ENCODE measurements around the gene ALG12.
"Not testable (repeated sequence)": the region's sequence is repeated elsewhere in the genome, so short reads cannot be mapped to it uniquely, and the experiment has no call there.

The ALG12 gene

GRCh38 chr22:49948116-49948957 lies 30.1 kb upstream of the ALG12 start:
- TF ChIP-seq POLR2AphosphoS5 (IDR thresholded peaks at IDR 0.05; ENCODE audit: low read depth, low read length) (no peak), POLR2A (IDR thresholded peaks at IDR 0.05; ENCODE audit: low read depth, low read length) (no peak), PAX5 (IDR thresholded peaks at IDR 0.05; ENCODE audit: insufficient read depth, low read length, severe bottlenecking) (no peak), TAF1 (IDR thresholded peaks at IDR 0.05; ENCODE audit: low read depth, low read length) (no peak), SPI1 (IDR thresholded peaks at IDR 0.05; ENCODE audit: low read depth, low read length) (no peak), POU2F2 (IDR thresholded peaks at IDR 0.05; ENCODE audit: low read depth, low read length) (no peak)
- DNase-seq (ENCODE audit: insufficient read length, low spot score) (no peak), FAIRE-seq (no peak)

GRCh38 chr22:49947296-49947622 lies 29.0 kb upstream of the ALG12 start:
- DNase-seq (ENCODE audit: insufficient read length, low spot score) (no peak), FAIRE-seq (no peak)
- TF ChIP-seq POLR2A (IDR thresholded peaks at IDR 0.05; ENCODE audit: low read depth, low read length) (no peak), POLR2AphosphoS5 (IDR thresholded peaks at IDR 0.05; ENCODE audit: low read depth, low read length) (no peak), PAX5 (IDR thresholded peaks at IDR 0.05; ENCODE audit: insufficient read depth, low read length, severe bottlenecking) (no peak), SPI1 (IDR thresholded peaks at IDR 0.05; ENCODE audit: low read depth, low read length) (no peak)

GRCh38 chr22:49946612-49947295 lies 28.5 kb upstream of the ALG12 start:
- TF ChIP-seq PAX5 (IDR thresholded peaks at IDR 0.05; ENCODE audit: insufficient read depth, low read length, severe bottlenecking) (no peak), POLR2A (IDR thresholded peaks at IDR 0.05; ENCODE audit: low read depth, low read length) (no peak)
- FAIRE-seq = no peak

GRCh38 chr22:49945042-49945794 lies 27.0 kb upstream of the ALG12 start:
- not testable (repeated sequence) for FAIRE-seq; DNase-seq (ENCODE audit: insufficient read length, low spot score)

More at GRCh38 chr22:49946612-49947295, 28.5 kb upstream of the ALG12 start:
- DNase-seq (ENCODE audit: insufficient read length, low spot score) = no peak

- FAIRE-seq (no peak), DNase-seq (ENCODE audit: insufficient read length, low spot score) (no peak)
- TF ChIP-seq POU2F2 (IDR thresholded peaks at IDR 0.05; ENCODE audit: low read depth, low read length) (no peak), POLR2AphosphoS5 (IDR thresholded peaks at IDR 0.05; ENCODE audit: low read depth, low read length) (no peak), PAX5 (IDR thresholded peaks at IDR 0.05; ENCODE audit: insufficient read depth, low read length, severe bottlenecking) (no peak), TAF1 (IDR thresholded peaks at IDR 0.05; ENCODE audit: low read depth, low read length) (no peak), POLR2A (IDR thresholded peaks at IDR 0.05; ENCODE audit: low read depth, low read length) (no peak), SPI1 (IDR thresholded peaks at IDR 0.05; ENCODE audit: low read depth, low read length) (no peak)
Observed at GRCh38 chr22:49944399-49944891, 26.2 kb upstream of the ALG12 start.

GRCh38 chr22:49943771-49944398 lies 25.6 kb upstream of the ALG12 start:
- no peak for FAIRE-seq
- no peak for DNase-seq (ENCODE audit: insufficient read length, low spot score)
- TF ChIP-seq TAF1 (IDR thresholded peaks at IDR 0.05; ENCODE audit: low read depth, low read length) (no peak), POLR2AphosphoS5 (IDR thresholded peaks at IDR 0.05; ENCODE audit: low read depth, low read length) (no peak), POLR2A (IDR thresholded peaks at IDR 0.05; ENCODE audit: low read depth, low read length) (no peak), SPI1 (IDR thresholded peaks at IDR 0.05; ENCODE audit: low read depth, low read length) (no peak), POU2F2 (IDR thresholded peaks at IDR 0.05; ENCODE audit: low read depth, low read length) (no peak), PAX5 (IDR thresholded peaks at IDR 0.05; ENCODE audit: insufficient read depth, low read length, severe bottlenecking) (no peak)

GRCh38 chr22:49943405-49943765 lies 25.1 kb upstream of the ALG12 start:
- FAIRE-seq (no peak), DNase-seq (ENCODE audit: insufficient read length, low spot score) (no peak)
- TF ChIP-seq TAF1 (IDR thresholded peaks at IDR 0.05; ENCODE audit: low read depth, low read length) (no peak), POLR2AphosphoS5 (IDR thresholded peaks at IDR 0.05; ENCODE audit: low read depth, low read length) (no peak), POLR2A (IDR thresholded peaks at IDR 0.05; ENCODE audit: low read depth, low read length) (no peak), SPI1 (IDR thresholded peaks at IDR 0.05; ENCODE audit: low read depth, low read length) (no peak), POU2F2 (IDR thresholded peaks at IDR 0.05; ENCODE audit: low read depth, low read length) (no peak), PAX5 (IDR thresholded peaks at IDR 0.05; ENCODE audit: insufficient read depth, low read length, severe bottlenecking) (no peak)

- no peak for TF ChIP-seq PAX5 (IDR thresholded peaks at IDR 0.05; ENCODE audit: insufficient read depth, low read length, severe bottlenecking)
- no peak for TF ChIP-seq POLR2AphosphoS5 (IDR thresholded peaks at IDR 0.05; ENCODE audit: low read depth, low read length)
- TF ChIP-seq TAF1 (IDR thresholded peaks at IDR 0.05; ENCODE audit: low read depth, low read length) = no peak
- TF ChIP-seq POU2F2 (IDR thresholded peaks at IDR 0.05; ENCODE audit: low read depth, low read length) = no peak
- TF ChIP-seq SPI1 (IDR thresholded peaks at IDR 0.05; ENCODE audit: low read depth, low read length) = no peak
- TF ChIP-seq POLR2A (IDR thresholded peaks at IDR 0.05; ENCODE audit: low read depth, low read length) = no peak
- FAIRE-seq (no peak), DNase-seq (ENCODE audit: insufficient read length, low spot score) (no peak)
Observed at GRCh38 chr22:49942565-49943404, 24.5 kb upstream of the ALG12 start.
